Mesendoderm (in vitro differentiated cells): ENCODE results near the gene EXD3.
A peak's percentile ranks its signal among the peaks of the same experiment; 100 is the strongest.
"Not testable (repeated sequence)": the region's sequence is repeated elsewhere in the genome, so short reads cannot be mapped to it uniquely, and the experiment has no call there.

Experiments
- DNase-seq: peaks from one replicate; pipeline ENCODE4 v3.0.0; 2013
- H2AK5ac ChIP-seq: 2 replicates; pipeline ENCODE4 v1.6.1; 2013; ENCODE audit warnings: low read length, inconsistent platforms
- H2BK120ac ChIP-seq: 2 replicates; pipeline ENCODE4 v1.6.1; 2013; ENCODE audit warnings: low read depth, mild to moderate bottlenecking, low read length, moderate library complexity, mixed read lengths
- H2BK15ac ChIP-seq: replicated peaks from 2 replicates; pipeline ENCODE4 v1.6.1; 2013; ENCODE audit warnings: low read depth, mild to moderate bottlenecking, moderate library complexity
- H2BK5ac ChIP-seq: 2 replicates; pipeline ENCODE4 v1.6.1; 2013; ENCODE audit warnings: low read length, inconsistent platforms
- H3K18ac ChIP-seq: 2 replicates; pipeline ENCODE4 v1.6.1; 2013; ENCODE audit warnings: mild to moderate bottlenecking, low read length, mixed read lengths
- H3K23ac ChIP-seq: one replicate; pipeline ENCODE4 v1.6.1; 2013; ENCODE audit warnings: low read length
- H3K27ac ChIP-seq: 2 replicates; pipeline ENCODE4 v1.5.1; 2013; ENCODE audit warnings: low read depth, mild to moderate bottlenecking, inconsistent platforms, low read length, moderate library complexity
- H3K27me3 ChIP-seq: 2 replicates; pipeline ENCODE4 v1.6.1; 2013; ENCODE audit warnings: low read length, control low read depth, mild to moderate bottlenecking, inconsistent platforms; ENCODE audit not compliant: insufficient read depth, poor library complexity
- H3K36me3 ChIP-seq: 2 replicates; pipeline ENCODE4 v1.6.1; 2013; ENCODE audit warnings: low read length, inconsistent platforms; ENCODE audit not compliant: control insufficient read depth, insufficient read depth
- H3K4ac ChIP-seq: one replicate; pipeline ENCODE4 v1.6.1; 2013; ENCODE audit warnings: low read depth, mild to moderate bottlenecking, low read length, moderate library complexity
- H3K4me1 ChIP-seq: 2 replicates; pipeline ENCODE4 v1.6.1; 2013; ENCODE audit warnings: low read depth, low read length, inconsistent platforms; ENCODE audit not compliant: control insufficient read depth
- H3K4me2 ChIP-seq: 2 replicates; pipeline ENCODE4 v1.6.1; 2013; ENCODE audit warnings: low read length
- H3K4me3 ChIP-seq: 2 replicates; pipeline ENCODE4 v1.5.1; 2013; ENCODE audit warnings: mild to moderate bottlenecking, low read length
- H3K56ac ChIP-seq: one replicate; pipeline ENCODE4 v1.6.1; 2013; ENCODE audit warnings: low read length
- H3K79me1 ChIP-seq: 2 replicates; pipeline ENCODE4 v1.6.1; 2013; ENCODE audit warnings: low read length, inconsistent platforms
- H3K79me2 ChIP-seq: 2 replicates; pipeline ENCODE4 v1.6.1; 2013; ENCODE audit warnings: mild to moderate bottlenecking, low read length; ENCODE audit not compliant: control insufficient read depth, insufficient read depth
- H3K9ac ChIP-seq: 2 replicates; pipeline ENCODE4 v1.6.1; 2013; ENCODE audit warnings: low read length, inconsistent platforms
- H4K5ac ChIP-seq: one replicate; pipeline ENCODE4 v1.6.1; 2013; ENCODE audit warnings: low read length
- H4K8ac ChIP-seq: one replicate; pipeline ENCODE4 v1.6.1; 2013; ENCODE audit warnings: low read depth, mild to moderate bottlenecking, control low read depth, low read length, moderate library complexity
- WGBS: extraction: QIAGEN DNeasy Blood & Tissue Kit; methylation state at CpG from one replicate; pipeline ENCODE4 v1.1.7; 2013; ENCODE audit warnings: low lambda C conversion rate, missing lambda C conversion rate; ENCODE audit not compliant: insufficient coverage; ENCODE audit errors: extremely low coverage; 5-methylcytosine and 5-hydroxymethylcytosine counted together

EXD3 gene

DNA sequence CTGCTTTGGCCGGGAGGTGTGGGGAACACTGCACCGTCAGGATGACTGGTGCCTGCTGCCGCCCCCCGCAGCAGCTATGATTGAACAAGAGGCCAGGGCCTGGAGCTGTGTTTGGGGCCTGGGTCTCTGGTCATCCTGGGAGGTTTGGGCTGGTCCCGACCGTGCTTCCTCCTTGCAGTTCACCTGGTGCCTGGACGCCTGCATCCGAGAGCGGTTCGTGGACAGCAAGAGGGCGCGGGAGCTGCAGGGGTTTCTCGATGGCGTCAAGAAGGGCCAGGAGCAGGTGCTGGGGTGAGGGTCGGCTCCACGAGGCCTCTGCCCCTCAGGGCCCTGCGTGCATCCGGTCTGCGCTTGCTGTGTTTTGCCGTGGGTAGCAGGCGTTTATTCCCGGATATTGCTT is 158.9 kb downstream of the EXD3 start:
- DNase-seq = no peak

DNA sequence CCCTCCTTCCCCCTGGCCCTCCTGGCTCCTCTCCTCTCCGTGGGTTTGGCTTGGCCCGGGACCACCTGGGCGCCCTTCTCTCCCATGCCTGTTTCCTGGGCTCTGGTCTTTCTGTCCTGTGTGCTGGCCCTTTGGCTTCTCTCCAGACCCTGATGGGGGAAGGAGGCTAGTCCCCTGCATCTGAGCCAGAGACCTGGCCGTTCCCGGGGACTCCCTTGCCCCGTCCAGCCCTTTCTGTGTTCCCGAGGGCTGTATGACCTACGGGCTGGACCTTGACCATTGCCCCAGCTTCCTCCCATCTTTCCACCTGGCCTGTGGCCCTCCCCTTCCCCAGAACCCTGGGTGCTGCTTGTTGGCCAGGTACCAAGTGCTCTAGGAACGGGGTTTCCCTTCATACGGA is 159.5 kb downstream of the EXD3 start:
- no peaks in the 10 kb centered on the region for H3K79me1 ChIP-seq
- H2AK5ac ChIP-seq = no peak overlapping the region
- H3K56ac ChIP-seq = no peak overlapping the region
- H3K4me3 ChIP-seq = no peak overlapping the region
- H2BK5ac ChIP-seq = no peak overlapping the region
- no peak overlapping the region for H3K27ac ChIP-seq
- H3K79me2 ChIP-seq = no peaks in the 10 kb centered on the region
- H2BK120ac ChIP-seq = no peak overlapping the region
- H3K4me2 ChIP-seq = no peak overlapping the region
- H4K5ac ChIP-seq = no peak overlapping the region
- no peaks in the 10 kb centered on the region for H3K4me1 ChIP-seq
- no peak overlapping the region for H3K18ac ChIP-seq
- no peak for DNase-seq
- no peaks in the 10 kb centered on the region for H3K27me3 ChIP-seq
- WGBS = no CpG with 5 or more reads among the region's 10 CpGs
- H4K8ac ChIP-seq = no peak overlapping the region
- no peak overlapping the region for H3K4ac ChIP-seq
- no peak overlapping the region for H3K9ac ChIP-seq
- peaks cover 11% of the 10 kb centered on the region for H3K36me3 ChIP-seq
- no peak overlapping the region for H3K23ac ChIP-seq
- H2BK15ac ChIP-seq = no peak overlapping the region

More for the DNA sequence above, 158.9 kb downstream of the EXD3 start:
- no peak overlapping the region for H3K4me3 ChIP-seq
- peaks cover 2% of the 10 kb centered on the region for H3K79me1 ChIP-seq
- H3K27me3 ChIP-seq = no peaks in the 10 kb centered on the region
- no peak overlapping the region for H2BK15ac ChIP-seq
- no peak overlapping the region for H2BK120ac ChIP-seq
- H2AK5ac ChIP-seq = no peak overlapping the region
- H3K27ac ChIP-seq = no peak overlapping the region
- no CpG with 5 or more reads among the region's 22 CpGs for WGBS
- H3K18ac ChIP-seq = no peak overlapping the region
- no peak overlapping the region for H3K56ac ChIP-seq
- H2BK5ac ChIP-seq = no peak overlapping the region
- H3K79me2 ChIP-seq = no peaks in the 10 kb centered on the region
- no peak overlapping the region for H3K4ac ChIP-seq
- no peak overlapping the region for H4K8ac ChIP-seq
- H3K9ac ChIP-seq = no peak overlapping the region
- no peak overlapping the region for H3K23ac ChIP-seq
- H4K5ac ChIP-seq = no peak overlapping the region
- H3K4me1 ChIP-seq = no peaks in the 10 kb centered on the region
- no peak overlapping the region for H3K4me2 ChIP-seq
- peaks cover 13% of the 10 kb centered on the region for H3K36me3 ChIP-seq

DNA sequence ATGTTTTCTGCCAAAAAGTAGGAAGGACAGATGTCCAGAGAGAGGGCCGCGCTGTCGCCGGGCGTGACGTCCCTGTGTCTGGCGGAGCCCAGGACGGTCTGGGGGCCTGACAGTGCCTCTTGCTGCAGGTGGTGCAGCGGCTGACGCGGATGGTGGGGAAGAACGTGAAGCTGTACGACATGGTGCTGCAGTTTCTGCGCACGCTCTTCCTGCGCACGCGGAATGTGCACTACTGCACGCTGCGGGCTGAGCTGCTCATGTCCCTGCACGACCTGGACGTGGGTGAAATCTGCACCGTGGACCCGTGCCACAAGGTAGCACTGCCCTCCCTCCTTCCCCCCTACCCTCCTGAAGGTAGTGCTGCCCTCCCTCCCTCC is 160.1 kb downstream of the EXD3 start:
- Histone ChIP-seq H3K4me2 (no peak overlapping the region), H2BK5ac (no peak overlapping the region), H2BK120ac (no peak overlapping the region), H3K79me1 (no peaks in the 10 kb centered on the region), H2AK5ac (no peak overlapping the region), H3K4me3 (no peak overlapping the region), H4K5ac (no peak overlapping the region), H2BK15ac (no peak overlapping the region), H3K27ac (no peak overlapping the region), H3K4ac (no peak overlapping the region), H3K27me3 (no peaks in the 10 kb centered on the region), H3K36me3 (peaks cover 11% of the 10 kb centered on the region), H3K4me1 (no peaks in the 10 kb centered on the region), H4K8ac (no peak overlapping the region), H3K18ac (no peak overlapping the region), H3K79me2 (no peaks in the 10 kb centered on the region), H3K56ac (no peak overlapping the region), H3K23ac (no peak overlapping the region), H3K9ac (no peak overlapping the region)
- no CpG with 5 or more reads among the region's 24 CpGs for WGBS
- no peak for DNase-seq

DNA sequence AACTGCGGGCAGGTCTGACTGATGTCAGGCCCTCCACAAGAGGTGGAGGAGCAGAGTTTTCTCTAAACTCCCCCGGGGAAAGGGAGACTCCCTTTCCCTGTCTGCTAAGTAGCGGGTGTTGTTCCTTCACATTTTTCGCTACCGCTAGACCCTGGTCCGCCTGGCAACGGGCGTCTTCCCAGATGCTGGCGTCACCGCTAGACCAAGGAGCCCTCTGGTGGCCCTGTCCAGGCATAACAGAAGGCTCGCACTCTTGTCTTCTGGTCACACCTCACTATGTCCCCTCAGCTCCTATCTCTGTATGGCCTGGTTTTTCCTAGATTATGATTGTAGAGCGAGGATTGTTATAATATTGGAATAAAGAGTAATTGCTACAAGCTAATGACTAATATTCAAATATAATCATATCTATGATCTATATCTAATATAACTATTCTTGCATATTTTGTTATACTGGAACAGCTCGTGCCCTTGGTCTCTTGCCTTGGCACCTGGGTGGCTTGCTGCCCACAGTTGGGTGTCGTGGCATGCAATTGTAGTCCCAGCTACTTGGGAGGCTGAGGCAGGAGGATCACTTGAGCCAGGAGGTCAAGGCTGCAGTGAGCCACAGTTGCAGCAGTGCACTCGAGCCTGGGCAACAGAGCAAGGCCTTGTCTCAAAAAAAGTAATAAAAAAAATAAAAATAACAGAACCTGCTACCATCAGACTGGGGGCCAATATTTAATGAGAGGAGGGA is 160.6 kb downstream of the EXD3 start:
- H4K8ac ChIP-seq, H3K4me1 ChIP-seq, H3K79me1 ChIP-seq, H3K9ac ChIP-seq, H3K27me3 ChIP-seq, H3K79me2 ChIP-seq, H3K27ac ChIP-seq, H2AK5ac ChIP-seq, H3K4me2 ChIP-seq, H3K4ac ChIP-seq, H3K18ac ChIP-seq, H2BK15ac ChIP-seq, H4K5ac ChIP-seq, H2BK5ac ChIP-seq, H2BK120ac ChIP-seq, H3K4me3 ChIP-seq, H3K23ac ChIP-seq, H3K56ac ChIP-seq: not testable (repeated sequence)
- H3K36me3 ChIP-seq = peaks cover 11% of the 10 kb centered on the region
- peak; percentile 63 for DNase-seq
- WGBS = no CpG with 5 or more reads among the region's 15 CpGs
